Measurements from ENCODE around the gene SMIM21.

The SMIM21 gene

DNA sequence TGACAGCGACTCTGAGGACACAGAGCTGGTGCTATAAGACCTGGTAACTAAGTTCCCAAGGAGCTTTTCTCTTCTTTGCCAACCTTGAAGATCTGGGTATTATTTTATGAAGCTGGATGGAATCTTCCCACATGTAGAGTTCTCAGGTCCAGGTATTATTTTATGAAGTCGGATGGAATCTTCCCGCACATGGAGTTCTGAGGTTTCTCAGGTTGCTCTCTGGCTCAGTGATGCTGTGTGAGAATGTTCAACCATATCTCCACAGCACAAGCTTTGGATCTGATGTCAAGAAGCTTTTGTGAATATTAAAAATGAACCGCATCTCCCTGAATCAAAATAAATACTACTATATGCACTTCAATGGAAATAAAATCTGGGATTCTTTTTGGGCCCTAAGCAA lies at the start of gene SMIM21:
Gene SMIM21 (minus strand): TSS at position 101 of the 400 bp plus-strand sequence. CDS start 140 bp downstream, outside the sequence.
- DNase-seq: no peak

DNA sequence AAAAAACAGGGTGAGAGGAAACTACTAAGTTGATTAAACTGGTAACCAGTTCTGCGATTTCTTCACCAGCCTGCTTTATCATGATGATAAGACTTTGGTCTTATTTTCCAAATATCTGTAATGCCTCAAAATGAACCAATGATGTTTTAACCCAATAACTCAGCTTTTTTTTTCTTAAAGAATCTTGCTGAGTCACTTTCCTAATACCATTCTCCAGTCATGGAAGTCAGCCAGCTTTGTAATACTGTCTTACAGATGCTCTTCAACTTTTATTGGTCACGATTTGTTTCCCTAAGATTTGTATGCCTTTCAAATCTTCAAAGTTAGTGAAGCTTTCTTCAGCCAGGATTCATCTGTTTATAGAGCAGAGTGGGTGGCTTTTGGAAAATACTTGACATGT lies 47.7 kb upstream of the SMIM21 start:
- DNase-seq: no peak

DNA sequence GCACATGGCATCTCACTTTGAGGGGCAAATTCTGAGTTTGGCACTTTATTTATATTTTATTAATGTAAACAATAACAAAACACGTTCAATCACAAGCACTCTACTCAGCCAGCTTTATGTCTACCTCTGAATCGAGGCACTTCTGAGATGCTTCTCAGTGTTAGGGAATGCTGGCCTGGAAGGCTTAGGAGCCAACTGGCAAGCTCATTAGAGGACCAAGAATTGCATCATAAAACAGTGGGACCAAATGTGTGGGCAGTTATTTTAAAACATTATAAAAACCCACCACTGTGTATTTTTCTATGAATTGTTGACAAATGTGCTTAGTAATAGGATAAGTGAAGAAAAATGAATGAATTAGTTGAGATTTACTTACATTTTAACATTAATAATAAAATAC lies 46.8 kb upstream of the SMIM21 start:
- no peak for DNase-seq

DNA sequence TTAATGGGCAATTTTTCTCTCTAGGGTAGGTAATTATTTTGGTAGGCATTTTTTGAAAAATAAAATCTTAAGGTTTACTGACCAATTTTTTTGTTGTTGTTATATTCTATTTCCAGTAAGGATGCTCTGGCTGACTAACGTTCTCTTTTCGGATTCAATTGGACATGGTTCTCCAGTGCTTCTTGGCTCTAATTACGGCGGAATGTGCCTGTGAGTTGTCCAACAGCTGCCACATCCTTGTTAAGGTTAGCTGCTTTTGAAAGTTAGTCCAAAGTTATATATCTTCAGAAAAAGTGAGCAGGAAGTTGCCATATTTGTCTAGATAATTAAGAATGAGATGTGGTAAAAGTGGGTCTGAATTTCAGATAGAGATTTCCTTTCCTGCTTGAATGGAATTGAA lies 45.8 kb upstream of the SMIM21 start:
- DNase-seq: no peak

DNA sequence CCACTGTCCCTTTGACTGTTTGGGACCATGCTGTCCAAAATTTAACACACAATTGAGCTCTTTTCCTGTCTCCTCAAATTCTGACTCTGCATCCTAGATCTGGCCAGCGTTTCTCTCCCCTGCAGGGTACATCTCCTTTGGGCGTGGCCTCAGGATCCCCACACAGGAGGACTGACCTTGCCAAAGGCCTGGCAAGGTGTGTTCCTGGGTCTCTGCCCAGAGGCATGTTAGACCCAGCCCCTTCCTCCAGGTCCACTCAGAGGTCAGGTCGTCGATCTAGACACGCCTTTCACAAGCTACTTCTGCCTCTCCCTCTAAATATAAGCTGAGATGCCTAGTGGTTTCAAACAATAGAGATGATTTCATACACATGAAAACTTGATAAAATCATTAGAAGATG lies 45.4 kb upstream of the SMIM21 start:
- DNase-seq: no peak

DNA sequence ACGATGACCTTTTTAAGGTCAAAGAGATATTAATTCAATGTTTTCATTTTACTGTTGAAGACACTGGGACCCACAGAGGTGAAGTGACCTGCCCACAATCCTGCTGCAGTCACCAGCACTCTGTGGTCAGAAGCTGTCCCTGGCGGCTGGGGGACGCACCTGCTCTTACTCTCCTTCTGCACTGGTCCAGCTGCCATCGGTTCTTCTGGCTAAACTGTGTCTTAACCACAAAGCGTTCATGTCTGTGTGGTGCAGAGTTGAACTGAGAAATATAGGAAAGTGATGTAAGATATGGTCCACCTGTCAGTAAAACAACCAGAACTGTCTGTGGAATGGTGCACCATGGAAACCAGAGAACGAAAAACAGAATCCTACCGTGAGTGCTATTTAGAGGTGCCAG lies 44.9 kb upstream of the SMIM21 start:
- no peak for DNase-seq

DNA sequence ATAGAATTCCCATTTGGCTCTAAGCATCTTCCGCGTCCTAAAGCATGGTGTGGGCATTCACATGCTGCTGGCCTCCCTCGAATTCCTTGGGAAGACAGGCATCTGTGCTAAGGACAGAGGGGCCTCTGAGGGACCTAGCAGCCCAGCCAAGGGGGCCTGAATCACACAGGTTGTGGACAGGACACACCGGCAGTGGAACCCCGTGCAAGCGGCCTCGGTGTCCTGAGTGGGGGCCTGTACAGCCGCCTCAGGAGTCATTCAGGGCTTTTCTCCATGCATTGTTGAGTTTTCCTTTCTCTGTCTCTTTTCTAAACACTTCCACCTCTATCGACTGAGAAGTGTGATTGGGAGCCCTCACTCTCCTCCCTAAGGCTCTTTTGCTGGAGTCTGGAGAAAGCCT lies 44.3 kb upstream of the SMIM21 start:
- DNase-seq: no peak

DNA sequence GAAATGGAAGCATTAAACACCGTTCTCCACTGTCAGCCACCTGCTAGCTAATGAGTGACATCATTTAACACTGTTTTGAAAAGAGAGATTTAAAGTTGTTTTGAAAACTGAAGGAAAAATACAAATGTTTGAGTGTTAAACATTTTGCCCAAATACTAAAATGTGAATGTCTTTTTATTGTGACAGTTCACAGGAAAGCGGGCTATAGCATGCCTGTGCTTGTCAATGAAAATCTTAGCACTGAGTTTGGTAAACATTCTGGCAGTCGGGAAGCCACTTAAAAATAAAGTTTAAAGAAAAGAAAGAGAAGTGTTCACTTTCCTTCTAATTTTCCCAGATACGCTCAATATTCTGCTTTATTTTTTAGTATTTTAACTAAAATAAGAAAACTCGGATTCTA lies 40.3 kb upstream of the SMIM21 start:
- no peak for DNase-seq

DNA sequence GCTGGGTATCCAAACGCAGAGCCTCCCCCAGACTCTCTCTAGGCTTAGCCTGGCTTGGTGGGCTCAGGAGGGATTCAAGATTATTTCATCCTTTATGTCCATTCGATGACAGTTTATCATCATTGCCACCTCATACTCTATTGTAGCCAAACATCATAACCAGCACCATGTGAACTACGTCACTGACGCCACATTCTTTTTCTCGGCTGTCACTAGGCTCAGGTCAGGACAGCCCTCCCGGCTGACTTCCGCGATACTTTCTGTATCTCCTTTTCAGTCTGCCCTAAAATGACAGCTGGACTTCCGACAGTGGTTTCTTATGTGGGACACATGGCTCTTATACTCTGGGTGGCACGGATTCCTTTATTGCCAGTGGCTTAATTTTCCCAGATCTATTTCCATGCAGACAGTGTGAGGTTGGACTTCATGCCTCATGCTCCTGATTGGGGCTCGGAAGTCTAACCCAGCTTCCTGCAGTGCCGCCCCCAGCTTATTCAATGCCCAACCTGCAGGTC lies 39.8 kb upstream of the SMIM21 start:
- DNase-seq: no peak

DNA sequence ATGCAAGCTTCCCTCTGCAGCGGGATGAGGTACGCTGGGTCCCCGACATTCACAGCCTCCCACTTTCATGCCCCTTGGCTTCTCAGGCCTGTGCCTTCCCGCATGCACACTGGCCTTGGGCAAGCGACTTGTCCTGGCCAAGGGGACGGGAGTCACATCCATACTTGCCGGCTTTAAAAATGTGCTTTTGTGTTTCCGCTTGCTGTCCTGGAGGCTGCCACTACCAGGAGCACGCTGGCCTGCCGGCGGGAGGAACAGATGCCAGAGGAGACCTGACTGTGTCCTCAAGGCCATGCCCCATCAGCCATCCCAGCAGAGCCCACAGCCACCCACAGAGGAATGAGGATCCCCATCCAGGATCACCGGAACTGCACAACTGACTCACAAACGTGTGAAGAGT lies 36.9 kb upstream of the SMIM21 start:
- DNase-seq: no peak

DNA sequence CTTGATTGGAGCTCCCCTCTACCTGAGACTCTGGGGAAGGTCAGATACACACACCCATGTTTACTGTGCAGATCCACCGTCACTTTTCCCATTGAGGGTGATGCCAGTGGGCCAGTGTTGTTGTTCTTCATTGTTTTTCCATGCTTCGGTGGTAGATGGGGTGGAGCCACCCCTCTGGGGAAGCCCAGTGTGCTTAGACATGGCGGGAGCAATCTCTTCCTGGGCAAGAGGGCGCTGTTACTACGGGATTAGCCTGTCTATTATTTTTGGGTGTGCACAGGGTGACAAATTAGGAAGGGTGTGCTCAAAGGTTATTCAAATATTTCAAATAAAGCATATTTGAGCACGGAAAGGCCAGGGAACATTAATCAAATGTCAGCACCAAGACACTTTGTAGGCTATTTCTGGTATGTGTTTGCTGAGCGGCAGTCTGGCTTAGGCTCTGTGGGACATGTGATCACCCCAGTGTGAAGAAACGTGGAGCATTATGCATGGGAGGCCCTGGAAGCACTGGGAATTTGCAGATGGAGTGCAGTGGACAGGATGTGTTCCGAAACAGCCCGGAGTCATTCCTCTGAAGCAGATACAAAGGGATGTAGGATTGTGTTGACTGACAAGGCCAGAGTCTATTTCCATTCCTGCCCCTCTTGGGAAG lies 34.8 kb upstream of the SMIM21 start:
- no peak for DNase-seq

DNA sequence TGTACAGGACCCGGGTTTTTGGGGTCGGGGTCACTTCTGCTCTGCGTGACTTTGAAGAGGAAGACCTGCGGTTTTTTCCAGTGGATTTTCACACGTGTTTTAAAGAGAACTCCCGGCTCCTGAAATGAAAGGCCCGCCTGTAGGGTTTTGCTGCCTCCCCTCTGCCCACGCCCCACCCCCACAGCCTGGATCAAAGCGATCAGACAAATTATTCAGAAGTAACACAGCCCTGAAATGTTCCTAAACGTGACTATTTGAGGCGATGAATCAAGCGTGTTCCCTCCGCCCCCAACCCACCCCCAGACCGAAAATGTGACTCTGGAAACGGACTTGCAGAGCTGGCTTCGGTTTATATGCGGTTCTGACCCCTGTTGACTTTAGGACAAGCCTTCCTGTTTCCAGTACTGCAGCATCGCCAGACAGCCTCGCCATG lies 28.7 kb upstream of the SMIM21 start:
- DNase-seq: no peak

DNA sequence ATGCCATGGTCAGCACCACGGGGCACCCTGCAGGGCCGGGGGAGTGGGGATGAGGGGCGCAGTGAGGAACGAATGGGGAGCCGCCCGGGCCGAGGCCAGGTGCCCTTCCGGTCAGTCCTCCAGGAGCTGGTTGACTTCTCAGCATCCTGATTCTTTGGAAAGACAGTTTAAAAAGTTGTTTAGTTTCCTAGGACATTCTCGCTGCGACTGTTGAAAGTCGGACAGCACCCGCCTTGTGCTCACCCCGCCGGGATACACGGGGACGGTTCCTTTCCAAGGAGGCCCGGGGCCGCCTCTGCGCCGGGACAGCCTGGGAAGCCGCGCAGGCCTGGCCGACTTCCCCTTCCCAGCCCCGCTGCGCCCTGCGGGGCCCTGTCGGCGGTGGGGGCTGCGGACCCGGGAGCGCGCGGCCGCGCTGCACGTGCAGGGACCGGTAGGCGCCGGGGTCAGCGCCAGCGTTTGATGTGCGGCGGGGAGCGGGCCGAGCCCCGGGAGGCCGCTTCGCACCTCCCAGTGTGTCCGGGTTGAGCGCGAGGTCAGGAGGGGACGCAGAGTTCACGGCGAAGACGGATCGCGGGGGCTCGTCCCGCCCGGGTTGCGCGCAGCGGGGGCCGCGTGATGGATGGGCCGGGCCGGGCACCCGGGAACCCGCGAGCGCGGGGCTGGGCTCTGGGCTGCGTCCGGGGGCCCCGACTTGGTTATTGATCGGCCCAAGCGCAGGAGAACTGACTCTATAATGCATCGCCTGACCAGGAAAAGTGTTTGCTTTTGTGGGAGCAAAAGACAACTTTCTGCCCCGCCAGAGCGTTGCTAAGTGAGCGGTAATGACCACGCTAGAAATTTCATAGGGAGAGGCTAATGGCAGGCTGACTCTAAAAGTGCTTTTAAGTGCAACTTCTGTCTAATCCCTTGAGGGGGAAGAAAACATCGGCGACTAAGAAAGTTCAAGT lies 28.0 kb upstream of the SMIM21 start:
- DNase-seq: no peak

DNA sequence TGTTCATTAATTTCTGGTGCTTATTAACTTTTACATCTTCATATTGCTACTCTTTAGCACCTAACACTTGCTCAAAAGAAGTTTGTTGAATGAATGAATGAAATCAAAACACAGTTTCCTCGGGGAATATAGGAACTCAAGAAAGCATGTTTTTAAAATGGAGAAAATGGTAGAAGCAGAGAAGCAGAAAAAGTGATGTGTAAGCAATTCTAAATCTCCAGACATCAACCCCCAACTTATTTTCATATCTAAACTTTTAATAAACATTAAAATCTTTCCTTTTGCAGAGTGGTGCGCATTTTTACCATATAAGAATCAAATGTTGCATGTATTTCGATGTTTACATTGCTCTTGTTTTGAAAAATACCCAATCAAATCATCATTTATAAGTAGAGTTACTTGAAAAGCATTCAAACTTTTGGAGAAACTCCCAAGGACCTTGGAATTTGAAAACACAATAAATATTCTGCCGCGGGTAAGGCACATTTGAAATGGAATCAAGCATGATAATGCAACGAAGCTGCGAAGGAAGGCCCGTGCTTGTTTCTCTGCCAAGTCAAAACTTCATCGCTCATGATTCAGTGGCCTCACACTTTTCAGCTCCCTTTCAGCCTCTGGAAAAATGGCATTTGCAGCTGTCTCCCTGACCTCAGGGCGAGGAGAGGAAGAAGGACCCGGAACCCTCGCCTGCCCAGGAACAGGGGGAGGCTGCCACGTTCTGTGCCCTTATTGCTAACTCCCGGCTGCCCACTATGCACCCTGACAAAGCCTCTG lies 26.7 kb upstream of the SMIM21 start:
- no peak for DNase-seq

DNA sequence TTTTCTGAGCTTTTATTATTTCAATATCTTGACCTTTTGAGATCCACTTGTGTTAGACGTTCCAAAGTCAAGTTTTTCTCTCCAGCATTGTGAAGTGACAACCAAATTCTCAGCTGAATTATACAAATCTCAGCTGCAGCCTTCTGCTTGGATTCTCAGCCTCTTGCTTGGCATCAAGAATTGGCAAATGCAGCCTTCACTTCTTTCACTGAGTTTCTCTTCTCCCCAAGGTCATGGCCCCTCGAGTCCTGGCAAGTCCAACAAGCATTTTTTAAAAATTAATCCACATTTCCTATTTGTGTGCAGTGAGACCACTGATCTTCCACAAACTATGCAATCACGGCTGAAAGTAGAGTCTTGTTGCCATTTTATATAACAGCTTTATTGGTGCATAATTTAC lies 23.4 kb upstream of the SMIM21 start:
- DNase-seq: no peak

DNA sequence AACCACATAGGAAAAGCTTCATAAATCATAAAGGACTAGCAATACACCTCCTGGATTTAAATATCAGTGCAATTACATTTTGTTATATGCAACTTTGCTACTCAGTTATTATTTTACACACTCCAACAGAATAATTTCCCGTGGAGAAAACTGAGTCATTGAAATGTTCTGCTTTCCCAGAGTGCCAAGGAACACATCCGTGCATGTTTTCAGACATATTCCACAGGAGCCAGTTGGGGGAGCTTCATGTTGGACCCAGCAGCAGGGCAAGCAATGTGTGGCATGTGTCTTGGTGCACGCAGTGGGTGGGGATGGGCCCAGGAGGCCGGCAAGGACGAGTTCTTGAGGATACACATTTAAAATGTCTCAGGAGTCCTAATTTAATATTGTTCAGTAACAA lies 14.4 kb upstream of the SMIM21 start:
- no peak for DNase-seq

DNA sequence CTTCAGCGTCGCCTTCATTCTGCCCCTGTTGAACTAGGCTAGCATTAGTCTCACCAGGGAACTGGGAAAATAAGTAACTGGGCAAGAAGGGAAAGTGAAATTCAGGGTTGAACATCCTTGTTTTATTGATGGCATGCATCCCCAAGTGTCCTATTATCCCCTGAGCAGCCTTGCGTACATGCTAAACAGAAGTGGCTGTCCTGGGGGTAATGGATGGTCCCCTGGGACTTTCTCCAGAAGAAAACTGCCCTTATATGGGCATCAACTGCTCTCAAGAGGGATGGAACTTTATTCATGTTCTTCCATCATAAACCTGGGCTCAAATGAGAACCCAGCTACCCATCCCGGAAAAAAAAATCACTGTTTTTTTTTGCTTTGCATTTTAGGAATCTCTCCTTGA lies 11.8 kb upstream of the SMIM21 start:
- no peak for DNase-seq

DNA sequence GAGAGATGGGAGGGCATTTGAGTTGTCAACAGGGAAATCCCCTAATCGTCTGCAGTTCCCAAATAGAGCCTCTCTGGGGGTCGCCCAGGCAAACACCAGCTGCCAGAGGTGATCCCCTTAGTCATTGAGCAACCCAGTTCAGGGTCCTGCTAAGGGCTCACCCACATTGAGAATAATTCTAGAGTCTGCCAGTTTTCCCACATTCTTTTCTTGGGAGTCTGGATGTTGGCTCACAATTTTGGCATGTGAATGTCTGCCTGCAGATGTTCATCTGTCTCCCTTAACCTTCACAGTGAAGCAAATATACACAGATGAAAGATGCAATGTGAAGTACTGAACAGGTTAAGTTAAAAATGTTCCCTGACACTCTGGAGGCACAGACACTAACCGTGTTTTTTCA lies 11.4 kb upstream of the SMIM21 start:
- no peak for DNase-seq

DNA sequence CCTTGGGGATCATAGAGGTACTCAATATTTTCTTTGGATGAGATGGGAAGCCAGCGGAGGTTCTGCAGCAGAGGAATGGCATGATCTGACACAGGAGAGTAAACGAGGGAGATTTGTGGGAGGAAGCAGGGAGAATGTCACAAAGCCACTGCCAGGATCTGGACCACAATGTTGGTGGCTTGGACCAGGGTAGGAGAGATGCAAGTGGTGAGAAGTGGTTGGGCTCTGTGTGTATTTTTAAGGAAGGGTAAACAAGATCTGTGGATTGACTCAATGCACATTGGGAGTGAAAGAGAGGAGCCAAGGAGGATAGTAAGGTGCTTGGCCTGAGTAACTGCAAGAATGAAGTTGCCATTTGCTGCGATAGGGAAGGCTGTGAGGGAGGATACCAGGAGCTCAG lies 10.5 kb upstream of the SMIM21 start:
- no peak for DNase-seq

DNA sequence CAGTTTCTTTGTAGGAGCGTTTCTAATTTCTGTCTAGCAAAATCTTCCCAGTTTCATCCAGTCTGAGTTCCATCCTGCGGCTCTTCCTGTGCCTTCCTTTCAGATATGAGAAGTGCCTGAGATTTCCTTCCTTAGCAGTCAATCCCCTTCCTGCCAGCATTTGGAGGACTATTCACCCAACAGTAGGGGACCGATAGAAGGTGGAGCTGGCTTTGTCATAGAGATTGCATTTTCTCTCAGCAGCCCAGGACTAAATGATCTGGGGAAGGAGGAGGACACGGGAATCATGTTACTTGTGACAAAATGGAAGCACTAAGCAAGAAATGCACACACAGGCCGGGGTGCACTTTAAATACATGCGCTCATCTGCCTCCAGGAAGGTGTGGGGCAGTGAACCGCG lies 5.6 kb upstream of the SMIM21 start:
- no peak for DNase-seq

DNA sequence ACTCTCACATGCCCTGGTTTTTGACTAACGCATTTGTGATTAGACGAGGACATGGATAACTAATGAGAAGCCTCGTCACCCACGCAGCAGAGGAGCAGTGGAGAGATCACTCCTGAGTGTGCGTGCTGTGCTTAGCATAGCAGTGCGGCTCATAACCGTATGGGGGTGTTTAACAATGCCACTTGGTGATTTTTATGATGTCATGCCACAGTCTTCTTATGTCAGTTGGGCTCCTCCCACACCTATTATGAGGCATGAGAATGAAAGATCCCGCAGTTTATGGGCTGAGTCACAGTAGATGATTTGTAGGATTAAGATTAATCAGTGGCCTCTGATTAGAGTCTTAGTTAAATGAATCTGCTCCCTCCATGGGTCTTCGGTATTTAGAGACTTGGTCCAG lies 2.5 kb upstream of the SMIM21 start:
- no peak for DNase-seq

DNA sequence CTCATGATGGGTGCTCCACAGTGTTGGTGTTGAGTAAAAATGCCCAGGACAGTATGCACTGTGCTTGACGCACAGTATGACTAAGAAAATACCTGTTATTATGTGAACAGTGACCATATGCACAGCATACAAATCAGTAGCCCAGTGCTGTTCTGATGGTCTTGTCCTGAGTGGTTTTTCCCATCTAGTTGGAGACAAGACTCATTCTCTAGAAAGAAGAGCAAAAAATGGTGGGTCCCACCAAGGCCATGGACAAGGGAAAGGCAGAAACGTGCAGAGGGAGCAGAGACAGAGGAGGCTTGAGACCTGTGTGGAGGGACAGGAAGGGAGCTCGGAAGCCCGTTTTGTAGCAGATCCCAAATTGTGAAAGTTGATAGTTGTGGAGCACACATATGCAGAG lies 987 bp upstream of the SMIM21 start:
- DNase-seq: no peak

DNA sequence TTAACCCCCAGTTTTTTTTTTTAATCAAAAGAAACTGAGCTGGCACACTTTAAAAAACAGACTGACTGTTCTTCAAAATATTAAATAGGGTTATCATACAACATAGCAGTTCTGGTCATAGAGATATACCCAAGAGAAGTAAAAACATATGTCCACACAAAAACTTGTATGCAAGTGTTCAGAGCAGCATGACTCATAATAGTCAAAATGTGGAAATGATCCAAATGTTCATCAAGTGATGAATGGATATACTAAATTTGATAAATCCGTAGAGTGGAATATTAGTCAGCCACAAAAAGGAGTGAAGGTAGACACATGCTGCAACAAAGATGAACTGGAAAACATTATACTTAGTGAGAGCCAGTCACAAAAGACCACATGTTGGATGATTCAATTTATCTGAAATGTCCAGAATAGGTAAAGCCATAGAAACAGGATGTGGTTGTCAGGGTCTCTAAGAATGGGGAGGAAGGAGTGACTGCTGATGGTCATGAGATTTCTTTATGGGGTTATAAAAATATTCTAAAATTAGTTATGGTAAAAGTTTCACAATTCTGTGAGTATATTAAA lies 5.1 kb downstream of the SMIM21 start:
- DNase-seq: no peak

Data from CD4-positive, alpha-beta T cell treated with Interferon gamma for 1 hour (primary cell).